GM19035 (cell line): ENCODE data around the gene CEL.
"Not testable (repeated sequence)": the region's sequence is repeated elsewhere in the genome, so short reads cannot be mapped to it uniquely, and the experiment has no call there.

Source experiments
- ATAC-seq: cut with Tn5 transposase; IDR thresholded peaks from one replicate; pipeline ENCODE4 v1.9.1; 2021; ENCODE audit not compliant: unreplicated experiment

The CEL gene

DNA sequence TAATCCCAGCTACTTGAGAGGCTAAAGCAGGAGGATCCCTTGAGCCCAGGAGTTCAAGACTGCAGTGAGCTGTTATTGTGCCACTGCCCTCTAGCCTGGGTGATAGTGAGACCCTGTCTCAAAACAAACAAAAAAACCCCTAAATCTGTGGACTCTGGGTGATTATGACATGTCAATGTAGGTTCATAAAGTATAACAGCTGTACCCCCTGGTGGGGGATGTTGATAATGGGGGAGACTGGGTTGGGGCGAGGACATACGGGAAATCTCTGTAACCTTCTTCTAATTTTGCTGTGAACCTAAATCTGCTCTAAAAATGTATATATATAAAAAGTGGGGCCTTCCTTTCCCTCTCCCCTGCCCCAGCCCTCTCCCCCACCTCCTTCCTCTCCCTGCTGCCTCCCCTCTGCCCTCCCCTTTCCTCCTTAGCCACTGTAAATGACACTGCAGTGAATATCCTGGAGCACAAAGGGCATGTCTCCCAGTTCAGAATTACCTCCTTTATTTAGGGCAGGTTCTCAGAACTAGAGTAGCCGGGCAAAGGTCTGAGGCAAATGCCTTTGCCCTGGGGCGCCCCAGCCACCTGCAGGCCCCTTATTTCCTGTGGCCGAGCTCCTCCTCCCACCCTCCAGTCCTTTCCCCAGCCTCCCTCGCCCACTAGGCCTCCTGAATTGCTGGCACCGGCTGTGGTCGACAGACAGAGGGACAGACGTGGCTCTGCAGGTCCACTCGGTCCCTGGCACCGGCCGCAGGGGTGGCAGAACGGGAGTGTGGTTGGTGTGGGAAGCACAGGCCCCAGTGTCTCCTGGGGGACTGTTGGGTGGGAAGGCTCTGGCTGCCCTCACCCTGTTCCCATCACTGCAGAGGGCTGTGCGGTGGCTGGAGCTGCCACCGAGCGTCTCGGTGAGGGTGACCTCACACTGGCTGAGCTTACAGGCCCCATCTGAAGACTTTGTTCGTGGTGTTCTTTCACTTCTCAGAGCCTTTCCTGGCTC lies 19.3 kb downstream of the CEL start:
- not testable (repeated sequence) for ATAC-seq

DNA sequence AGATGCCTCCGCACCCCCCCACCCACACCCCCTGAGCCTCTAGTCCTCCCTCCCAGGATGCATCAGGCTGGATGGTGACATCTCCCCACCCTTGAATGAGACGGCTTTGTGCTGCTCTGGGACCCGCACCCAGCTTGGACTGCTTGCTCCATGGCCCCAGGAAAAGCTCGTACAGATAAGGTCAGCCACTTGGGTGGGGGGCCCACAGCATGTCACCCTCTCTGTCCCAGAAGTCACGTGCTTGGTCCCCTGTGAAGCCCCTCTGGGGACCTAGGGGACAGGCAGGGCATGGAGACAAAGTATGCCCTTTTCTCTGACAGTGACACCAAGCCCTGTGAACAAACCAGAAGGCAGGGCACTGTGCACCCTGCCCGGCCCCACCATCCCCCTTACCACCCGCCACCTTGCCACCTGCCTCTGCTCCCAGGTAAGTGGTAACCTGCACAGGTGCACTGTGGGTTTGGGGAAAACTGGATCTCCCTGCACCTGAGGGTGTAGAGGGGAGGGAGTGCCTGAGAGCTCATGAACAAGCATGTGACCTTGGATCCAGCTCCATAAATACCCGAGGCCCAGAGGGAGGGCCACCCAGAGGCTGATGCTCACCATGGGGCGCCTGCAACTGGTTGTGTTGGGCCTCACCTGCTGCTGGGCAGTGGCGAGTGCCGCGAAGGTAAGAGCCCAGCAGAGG lies 20.3 kb downstream of the CEL start:
- not testable (repeated sequence) for ATAC-seq

- not testable (repeated sequence) for ATAC-seq
Measured at GRCh38 chr9:133083688-133084087, 21.9 kb downstream of the CEL start.

- ATAC-seq, result not testable (repeated sequence)
Measured at GRCh38 chr9:133086212-133086860, 24.6 kb downstream of the CEL start.

GRCh38 chr9:133086894-133087293 lies 25.1 kb downstream of the CEL start:
- ATAC-seq, result no peak

GRCh38 chr9:133087429-133088145 lies 25.8 kb downstream of the CEL start:
- ATAC-seq, result no peak

GRCh38 chr9:133088146-133088750 lies 26.5 kb downstream of the CEL start:
- ATAC-seq, result no peak

GRCh38 chr9:133088756-133089155 lies 27.0 kb downstream of the CEL start:
- ATAC-seq, result no peak

GRCh38 chr9:133089271-133089671 lies 27.5 kb downstream of the CEL start:
- no peak for ATAC-seq

DNA sequence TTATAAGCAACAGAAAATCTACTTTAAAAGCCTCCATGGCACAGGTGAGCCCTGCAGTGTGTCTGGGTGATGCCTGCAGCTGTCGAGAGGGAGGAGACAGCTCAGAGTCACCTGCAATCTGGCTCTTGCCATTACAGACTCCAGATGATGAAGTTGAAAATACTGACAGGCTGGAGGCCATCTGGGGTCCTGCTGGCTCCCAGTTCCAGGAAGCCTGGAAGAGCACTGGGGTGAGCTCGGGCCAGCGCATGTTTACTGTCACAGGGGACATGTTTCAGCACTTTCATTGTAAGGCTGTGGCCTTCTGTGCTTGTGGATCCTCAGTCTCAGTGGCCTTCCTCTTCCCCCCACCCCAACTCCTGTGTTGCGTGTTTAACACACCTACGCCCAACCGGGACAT lies 28.4 kb downstream of the CEL start:
- ATAC-seq, result no peak

DNA sequence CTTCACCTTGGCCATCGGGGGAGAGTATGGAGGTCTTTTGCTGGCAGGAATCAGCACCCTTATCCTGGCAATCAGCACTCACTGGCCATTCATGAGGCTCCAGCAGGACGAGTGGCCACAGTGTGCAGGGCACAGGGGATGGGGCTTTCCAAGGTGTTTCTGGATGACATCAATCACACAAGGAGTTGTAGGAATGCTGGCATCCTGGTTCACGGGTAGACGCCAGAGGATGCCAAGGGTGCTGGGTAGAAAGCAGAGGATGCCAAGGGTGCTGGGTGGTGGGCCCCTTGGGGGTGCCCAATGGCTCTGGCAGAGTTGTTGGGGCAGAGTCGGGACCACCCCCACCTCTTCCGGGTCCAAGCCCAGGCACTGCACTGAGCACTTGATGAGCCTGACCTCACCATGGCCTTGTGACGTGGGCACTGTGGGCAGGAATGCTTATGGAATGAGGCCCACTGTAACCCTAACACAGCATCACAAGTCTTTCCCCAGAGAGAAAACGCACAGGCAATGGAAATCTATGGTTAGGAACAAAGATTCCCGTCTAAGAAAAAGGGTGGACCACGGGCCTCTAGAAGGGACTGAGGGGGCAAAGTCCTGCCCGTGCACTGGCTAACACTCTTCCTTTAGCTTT lies 29.1 kb downstream of the CEL start:
- no peak for ATAC-seq

DNA sequence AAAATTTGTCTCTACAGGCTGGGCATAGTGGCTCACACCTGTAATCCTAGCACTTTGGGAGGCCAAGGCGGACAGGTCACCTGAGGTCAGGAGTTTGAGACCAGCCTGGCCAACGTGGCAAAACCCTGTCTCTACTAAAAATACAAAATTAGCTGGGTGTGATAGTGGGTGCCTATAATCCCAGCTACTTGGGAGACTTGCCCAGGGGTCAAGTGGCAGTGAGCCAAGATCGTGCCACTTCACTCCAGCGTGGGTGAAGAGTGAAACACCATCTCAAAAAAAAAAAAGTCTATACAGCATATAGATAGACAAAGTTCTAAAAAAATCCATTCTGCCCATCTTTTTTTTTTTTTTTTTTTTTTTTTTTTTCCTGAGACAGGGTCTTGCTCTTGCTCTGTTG lies 32.6 kb downstream of the CEL start:
- ATAC-seq, result not testable (repeated sequence)

DNA sequence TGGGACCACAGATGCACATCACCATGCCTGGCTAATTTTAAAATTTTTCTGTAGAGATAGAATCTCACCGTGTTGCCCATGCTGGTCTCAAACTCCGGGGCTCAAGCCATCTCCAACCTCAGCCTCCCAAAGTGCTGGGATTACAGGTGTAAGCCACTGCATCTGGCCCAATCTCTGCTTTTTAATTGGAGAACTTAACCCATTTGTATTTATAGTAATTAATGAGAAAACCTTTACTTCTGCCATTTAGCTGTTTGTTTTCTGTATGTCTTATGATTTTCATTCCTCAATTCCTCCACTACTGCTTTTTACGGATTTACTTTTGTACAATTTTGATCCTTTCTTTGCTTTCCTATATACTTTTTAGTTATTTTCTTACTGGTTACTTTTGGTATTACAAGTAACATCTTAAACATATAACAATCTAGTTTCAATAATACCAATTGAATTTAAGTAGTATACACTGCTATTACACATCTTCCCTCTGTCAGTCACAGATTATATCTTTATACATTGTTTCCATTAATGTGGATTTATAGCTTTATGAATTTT lies 33.1 kb downstream of the CEL start:
- ATAC-seq, result no peak

- ATAC-seq, result no peak
Measured at GRCh38 chr9:133098104-133098754, 36.4 kb downstream of the CEL start.

DNA sequence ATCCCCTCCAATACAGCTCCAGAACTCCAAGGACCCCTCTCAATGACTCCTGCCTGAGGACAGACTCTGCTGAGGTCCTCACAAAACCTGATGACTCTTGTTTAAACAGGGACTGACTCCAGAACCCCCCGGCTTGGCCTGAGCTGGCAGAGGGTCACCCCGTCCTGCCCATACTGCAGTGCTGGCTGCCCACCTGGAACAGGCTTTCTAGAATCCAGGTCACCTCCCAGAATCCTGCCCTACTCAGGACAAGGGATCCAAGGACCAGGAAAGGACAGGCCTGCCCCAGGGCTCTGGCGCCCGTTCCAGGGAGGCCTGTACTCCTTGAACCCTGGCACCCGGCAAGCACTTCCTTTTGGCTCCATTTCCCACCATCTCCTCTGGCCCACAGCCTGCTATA lies 37.1 kb downstream of the CEL start:
- no peak for ATAC-seq

GRCh38 chr9:133099726-133100505 lies 38.1 kb downstream of the CEL start:
- no peak for ATAC-seq

GRCh38 chr9:133100506-133101355 lies 39.0 kb downstream of the CEL start:
- no peak for ATAC-seq
